IMR-90 (cell line): ENCODE results near the gene MMP24. TPM values are rescaled to one million over a fixed set of nuclear protein-coding genes. Genes with fewer than 3 reads are reported as not detected.

Experiments used
- ATAC-seq: fragments of 200-7000 bp; cut with Tn5 transposase; 2 replicates; pipeline ENCODE4 v1.9.1; 2020; ENCODE audit warnings: low read depth, mild to moderate bottlenecking, moderate library complexity
- BruUV-seq: library from RNA; stranded (reverse); fragments of 400-500 nt; replicated peaks from 2 replicates; lab custom pipeline; 2021; lab: Mats Ljungman, UMichigan
- CTCF ChIA-PET: fragments of 300-600 bp; formaldehyde crosslinking; extraction: SDS; loops from one replicate; lab custom pipeline; 2021; ENCODE audit warnings: antibody characterized with exemption; lab: Yijun Ruan, JAX
- POLR2A ChIA-PET: fragments of 300-600 bp; sonication (Branson Sonifier 250); formaldehyde crosslinking; loops from one replicate; lab custom pipeline; 2022; ENCODE audit warnings: antibody characterized with exemption; ENCODE audit not compliant: unreplicated experiment; lab: Charles Lee
- DNase-seq: peaks from one replicate; pipeline ENCODE4 v3.0.0; 2013
- H2AFZ ChIP-seq: replicated peaks from 2 replicates; pipeline ENCODE3; 2013; ENCODE audit warnings: low read length, mild to moderate bottlenecking; ENCODE audit not compliant: poor library complexity
- H2AK5ac ChIP-seq: 2 replicates; pipeline ENCODE4 v1.6.1; 2013; ENCODE audit warnings: low read depth, low read length, inconsistent platforms
- H2AK9ac ChIP-seq: replicated peaks from 2 replicates; pipeline ENCODE3; 2013; ENCODE audit warnings: mild to moderate bottlenecking, low read depth, low read length, moderate library complexity; ENCODE audit not compliant: poor library complexity
- H2BK120ac ChIP-seq: 2 replicates; pipeline ENCODE4 v1.6.1; 2013; ENCODE audit warnings: low read depth, low read length, inconsistent platforms
- H2BK15ac ChIP-seq: 3 replicates; pipeline ENCODE4 v1.6.1; 2013; ENCODE audit warnings: low read depth, low read length, inconsistent platforms
- H2BK20ac ChIP-seq: 2 replicates; pipeline ENCODE4 v1.6.1; 2013; ENCODE audit warnings: low read depth, mild to moderate bottlenecking, inconsistent platforms, low read length, moderate library complexity
- H2BK5ac ChIP-seq: 2 replicates; pipeline ENCODE4 v1.6.1; 2013; ENCODE audit warnings: mild to moderate bottlenecking, low read depth, low read length, inconsistent platforms; ENCODE audit not compliant: poor library complexity, severe bottlenecking
- H3K14ac ChIP-seq: replicated peaks from 2 replicates; pipeline ENCODE4 v1.6.1; 2013; ENCODE audit warnings: low read depth, low read length, inconsistent platforms
- H3K18ac ChIP-seq: 2 replicates; pipeline ENCODE4 v1.6.1; 2013; ENCODE audit warnings: low read depth, low read length, control low read depth
- H3K23ac ChIP-seq: 2 replicates; pipeline ENCODE4 v1.6.1; 2013; ENCODE audit warnings: low read depth, low read length, inconsistent platforms
- H3K27ac ChIP-seq: 2 replicates; pipeline ENCODE4 v1.5.1; 2013; ENCODE audit warnings: mild to moderate bottlenecking, control low read depth, low read length; ENCODE audit not compliant: insufficient read depth
- H3K27me3 ChIP-seq: 2 replicates; pipeline ENCODE4 v1.6.1; 2013; ENCODE audit warnings: low read length; ENCODE audit not compliant: control insufficient read depth, insufficient read depth
- H3K36me3 ChIP-seq: 2 replicates; pipeline ENCODE4 v1.6.1; 2013; ENCODE audit warnings: low read length, mixed read lengths; ENCODE audit not compliant: control insufficient read depth, insufficient read depth
- H3K4ac ChIP-seq: 2 replicates; pipeline ENCODE4 v1.6.1; 2013; ENCODE audit warnings: low read depth, low read length, inconsistent platforms
- H3K4me1 ChIP-seq: 2 replicates; pipeline ENCODE4 v1.6.1; 2013; ENCODE audit warnings: low read length, mixed read lengths; ENCODE audit not compliant: control insufficient read depth, insufficient read depth
- H3K4me2 ChIP-seq: 2 replicates; pipeline ENCODE4 v1.6.1; 2013; ENCODE audit warnings: low read depth, mild to moderate bottlenecking, control low read depth, low read length, moderate library complexity
- H3K4me3 ChIP-seq: 2 replicates; pipeline ENCODE4 v1.5.1; 2013; ENCODE audit warnings: low read depth, mild to moderate bottlenecking, control low read depth, low read length, moderate library complexity; ENCODE audit not compliant: insufficient read depth
- H3K56ac ChIP-seq: 2 replicates; pipeline ENCODE4 v1.6.1; 2013; ENCODE audit warnings: low read length, inconsistent platforms; ENCODE audit not compliant: insufficient read depth; ENCODE audit errors: extremely low read depth
- H3K79me1 ChIP-seq, 2 experiments: 2 replicates each; pipeline ENCODE4 v1.6.1; 2013; ENCODE audit warnings: low read length in 2 of 2, inconsistent platforms in 1 of 2, low read depth in 1 of 2
- H3K9ac ChIP-seq: 2 replicates; pipeline ENCODE4 v1.6.1; 2013; ENCODE audit warnings: low read depth, low read length, control low read depth
- H3K9me1 ChIP-seq: 2 replicates; pipeline ENCODE4 v1.6.1; 2013; ENCODE audit warnings: low read length, inconsistent platforms; ENCODE audit not compliant: insufficient read depth
- H3K9me3 ChIP-seq: 2 replicates; pipeline ENCODE4 v1.6.1; 2013; ENCODE audit warnings: low read length; ENCODE audit not compliant: control insufficient read depth, insufficient read depth
- H4K20me1 ChIP-seq: 2 replicates; pipeline ENCODE4 v1.6.1; 2013; ENCODE audit warnings: low read length, inconsistent platforms; ENCODE audit not compliant: insufficient read depth
- H4K5ac ChIP-seq: 2 replicates; pipeline ENCODE4 v1.6.1; 2013; ENCODE audit warnings: mild to moderate bottlenecking, low read depth, low read length, control low read depth
- H4K8ac ChIP-seq, 2 experiments: 2 replicates each; pipeline ENCODE4 v1.6.1; 2013; ENCODE audit warnings: low read depth in 2 of 2, low read length in 2 of 2, control low read depth in 1 of 2, inconsistent platforms in 1 of 2
- H4K91ac ChIP-seq: 2 replicates; pipeline ENCODE4 v1.6.1; 2013; ENCODE audit warnings: low read depth, low read length, inconsistent platforms; ENCODE audit not compliant: insufficient read depth
- CEBPB ChIP-seq: IDR thresholded peaks from 2 replicates; pipeline ENCODE4 v1.6.1; 2012; ENCODE audit warnings: low read depth, low read length, improper control_type of control experiment
- CHD1 ChIP-seq: IDR thresholded peaks from 2 replicates; pipeline ENCODE4 v1.6.1; 2012; ENCODE audit warnings: low read depth, low read length, improper control_type of control experiment
- MAFK ChIP-seq: IDR thresholded peaks from 2 replicates; pipeline ENCODE4 v1.6.1; 2012; ENCODE audit warnings: low read depth, low read length, improper control_type of control experiment
- MAZ ChIP-seq: IDR thresholded peaks from 2 replicates; pipeline ENCODE4 v1.6.1; 2012; ENCODE audit warnings: low read depth, mild to moderate bottlenecking, low read length, improper control_type of control experiment, moderate library complexity, borderline replicate concordance
- MXI1 ChIP-seq: IDR thresholded peaks from 2 replicates; pipeline ENCODE4 v1.6.1; 2012; ENCODE audit warnings: low read depth, mild to moderate bottlenecking, low read length, moderate library complexity, borderline replicate concordance
- RAD21 ChIP-seq: IDR thresholded peaks from 2 replicates; pipeline ENCODE4 v1.6.1; 2012; ENCODE audit warnings: low read length, improper control_type of control experiment
- RCOR1 ChIP-seq: IDR thresholded peaks from 2 replicates; pipeline ENCODE4 v1.6.1; 2012; ENCODE audit warnings: mild to moderate bottlenecking, low read length, improper control_type of control experiment; ENCODE audit not compliant: insufficient replicate concordance
- RFX5 ChIP-seq: IDR thresholded peaks from 2 replicates; pipeline ENCODE4 v1.8.0; 2012; ENCODE audit warnings: low read depth, mild to moderate bottlenecking, low read length, moderate library complexity
- WGBS, 2 experiments: methylation state at CpG; one replicate each; pipeline versions ENCODE4 v1.1.5 to v1.1.7; 2013; ENCODE audit warnings: missing lambda C conversion rate in 2 of 2; ENCODE audit not compliant: insufficient read length in 1 of 2; ENCODE audit errors: extremely low coverage in 2 of 2; 5-methylcytosine and 5-hydroxymethylcytosine counted together
- dilution Hi-C: fragments of 300-500 bp; cut with HindIII; formaldehyde crosslinking; loops from one replicate; pipeline ENCODE4 v1.14.3; 2018; ENCODE audit warnings: low sequenced_read_pairs; ENCODE audit not compliant: unreplicated experiment
- in situ Hi-C: fragments of 300-500 bp; cut with MboI; formaldehyde crosslinking; loops from 3 replicates; pipeline ENCODE4 v1.14.3; 2019; ENCODE audit warnings: low sequenced_read_pairs, inconsistent platforms, mixed read lengths
- intact Hi-C: fragments of 100-400 bp; cut with micrococcal nuclease; formaldehyde crosslinking; loops from 2 replicates; pipeline ENCODE4 v1.10.0; 2022
- polyA plus RNA-seq, 3 experiments: library from polyadenylated mRNA; depleted of rRNA; stranded (reverse); fragments of >200 nt; gene quantifications; 2 replicates each; pipeline ENCODE4 v1.2.3, GENCODE V29; 2012; ENCODE audit warnings: low replicate concordance in 1 of 3
- total RNA-seq: library from RNA; depleted of rRNA; stranded (reverse); fragments of >200 nt; gene quantifications from 2 replicates; pipeline ENCODE4 v1.2.3, GENCODE V29; 2012
- TF ChIP-seq, protein P1 (sequence below): fragments of 150-350 bp; IDR thresholded peaks from 2 replicates; pipeline ENCODE4 v1.6.1; 2017; ENCODE audit warnings: mild to moderate bottlenecking, antibody characterized with exemption, low read length, low read depth
- TF ChIP-seq, protein P2 (sequence below): conservative IDR thresholded peaks from 2 replicates; pipeline ENCODE4 v1.5.1; 2012; ENCODE audit warnings: mild to moderate bottlenecking, low read depth, low read length, improper control_type of control experiment

MMP24 gene
- total and polyA plus RNA-seq, 2 of the 4 experiments (the other 2 are of a cell fraction) = 0.36 to 0.79 TPM

DNA sequence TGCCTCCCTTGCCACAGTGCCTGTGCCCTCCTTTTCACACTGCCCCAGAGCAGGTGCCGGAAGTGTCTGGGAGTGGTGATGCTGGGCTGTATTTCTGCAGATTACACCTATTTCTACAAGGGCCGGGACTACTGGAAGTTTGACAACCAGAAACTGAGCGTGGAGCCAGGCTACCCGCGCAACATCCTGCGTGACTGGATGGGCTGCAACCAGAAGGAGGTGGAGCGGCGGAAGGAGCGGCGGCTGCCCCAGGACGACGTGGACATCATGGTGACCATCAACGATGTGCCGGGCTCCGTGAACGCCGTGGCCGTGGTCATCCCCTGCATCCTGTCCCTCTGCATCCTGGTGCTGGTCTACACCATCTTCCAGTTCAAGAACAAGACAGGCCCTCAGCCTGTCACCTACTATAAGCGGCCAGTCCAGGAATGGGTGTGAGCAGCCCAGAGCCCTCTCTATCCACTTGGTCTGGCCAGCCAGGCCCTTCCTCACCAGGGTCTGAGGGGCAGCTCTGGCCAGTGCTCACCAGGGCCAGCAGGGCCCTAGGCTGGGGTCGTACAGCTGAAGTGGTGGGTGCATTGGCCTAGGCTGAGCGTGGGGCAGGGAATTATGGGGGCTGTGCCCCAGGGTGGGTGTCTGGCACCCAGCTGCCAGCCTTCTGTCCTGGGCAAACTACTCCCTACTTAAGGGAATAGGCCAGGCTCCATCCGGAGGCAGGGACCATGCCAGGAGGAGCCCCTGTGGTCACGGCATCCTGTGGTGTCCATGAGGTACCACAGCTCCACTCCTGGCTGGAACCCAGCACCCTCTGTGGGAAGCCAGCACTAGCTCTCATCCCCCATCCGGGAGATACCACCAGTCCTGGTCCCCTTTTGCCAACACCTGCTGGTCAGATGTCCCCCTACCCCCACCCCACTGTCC, 47.9 kb downstream of the MMP24 start:
- peaks cover 6% of the 10 kb centered on the region for H3K4me1 ChIP-seq
- intact Hi-C loops (loop anchor here (10.0 kb wide), 2 partner anchors 160 to 400 kb away; partner anchors contain the start of genes ACSS2, GDF5 and GGT7), in situ Hi-C loops (loop anchor here (25.0 kb wide), 1 partner anchor 412 kb away; the partner anchor contains the start of gene GGT7), dilution Hi-C loops (no loop called here)
- H2AK5ac ChIP-seq = no peak overlapping the region
- no peak overlapping the region for H3K9ac ChIP-seq
- WGBS, 2 experiments = 93% methylated on average over 3 of the region's 24 CpGs; no CpG with 5 or more reads in 1 of the 2 experiments
- no peak overlapping the region for H4K91ac ChIP-seq
- H3K79me1 ChIP-seq = peaks cover 24 to 55% of the 10 kb centered on the region in 2 experiments
- no peak overlapping the region for H3K4me3 ChIP-seq
- H2BK20ac ChIP-seq = no peak overlapping the region
- CTCF ChIA-PET = no interaction called here
- H3K27me3 ChIP-seq = no peaks in the 10 kb centered on the region
- H4K20me1 ChIP-seq = peaks cover under 1% of the 10 kb centered on the region
- BruUV-seq = no TSS peak
- no peak overlapping the region for H3K4ac ChIP-seq
- no peak overlapping the region for H4K5ac ChIP-seq
- no peak overlapping the region for H3K4me2 ChIP-seq
- DNase-seq (no peak), ATAC-seq (no peak)
- H3K27ac ChIP-seq = no peak overlapping the region
- no peaks in the 10 kb centered on the region for H3K9me3 ChIP-seq
- POLR2A ChIA-PET = no interaction called here
- no peak overlapping the region for H2BK5ac ChIP-seq
- H2BK120ac ChIP-seq = no peak overlapping the region
- no peak overlapping the region for H2BK15ac ChIP-seq
- H3K36me3 ChIP-seq = peaks cover 46% of the 10 kb centered on the region
- no peak overlapping the region for H3K56ac ChIP-seq
- no peak overlapping the region for H3K23ac ChIP-seq
- no peak overlapping the region for H2AK9ac ChIP-seq
- no peak overlapping the region for H3K18ac ChIP-seq
- H2AFZ ChIP-seq = no peak overlapping the region
- H3K14ac ChIP-seq = no peak overlapping the region
- H4K8ac ChIP-seq = no peak overlapping the region
- no peak for TF ChIP-seq RAD21
- TF ChIP-seq MXI1 = no peak
- no peak for TF ChIP-seq CEBPB
- TF ChIP-seq RCOR1 = no peak
- no peak for TF ChIP-seq RFX5
- TF ChIP-seq, protein P1, sequence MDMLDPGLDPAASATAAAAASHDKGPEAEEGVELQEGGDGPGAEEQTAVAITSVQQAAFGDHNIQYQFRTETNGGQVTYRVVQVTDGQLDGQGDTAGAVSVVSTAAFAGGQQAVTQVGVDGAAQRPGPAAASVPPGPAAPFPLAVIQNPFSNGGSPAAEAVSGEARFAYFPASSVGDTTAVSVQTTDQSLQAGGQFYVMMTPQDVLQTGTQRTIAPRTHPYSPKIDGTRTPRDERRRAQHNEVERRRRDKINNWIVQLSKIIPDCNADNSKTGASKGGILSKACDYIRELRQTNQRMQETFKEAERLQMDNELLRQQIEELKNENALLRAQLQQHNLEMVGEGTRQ = no peak
- TF ChIP-seq, protein P2, sequence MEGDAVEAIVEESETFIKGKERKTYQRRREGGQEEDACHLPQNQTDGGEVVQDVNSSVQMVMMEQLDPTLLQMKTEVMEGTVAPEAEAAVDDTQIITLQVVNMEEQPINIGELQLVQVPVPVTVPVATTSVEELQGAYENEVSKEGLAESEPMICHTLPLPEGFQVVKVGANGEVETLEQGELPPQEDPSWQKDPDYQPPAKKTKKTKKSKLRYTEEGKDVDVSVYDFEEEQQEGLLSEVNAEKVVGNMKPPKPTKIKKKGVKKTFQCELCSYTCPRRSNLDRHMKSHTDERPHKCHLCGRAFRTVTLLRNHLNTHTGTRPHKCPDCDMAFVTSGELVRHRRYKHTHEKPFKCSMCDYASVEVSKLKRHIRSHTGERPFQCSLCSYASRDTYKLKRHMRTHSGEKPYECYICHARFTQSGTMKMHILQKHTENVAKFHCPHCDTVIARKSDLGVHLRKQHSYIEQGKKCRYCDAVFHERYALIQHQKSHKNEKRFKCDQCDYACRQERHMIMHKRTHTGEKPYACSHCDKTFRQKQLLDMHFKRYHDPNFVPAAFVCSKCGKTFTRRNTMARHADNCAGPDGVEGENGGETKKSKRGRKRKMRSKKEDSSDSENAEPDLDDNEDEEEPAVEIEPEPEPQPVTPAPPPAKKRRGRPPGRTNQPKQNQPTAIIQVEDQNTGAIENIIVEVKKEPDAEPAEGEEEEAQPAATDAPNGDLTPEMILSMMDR = no peak
- no peak for TF ChIP-seq MAFK
- no peak for TF ChIP-seq CHD1
- TF ChIP-seq MAZ = no peak
- H3K9me1 ChIP-seq = peaks cover 6% of the 10 kb centered on the region; the same call in 1 of the 2 replicates
